GM23248 (cell line): ENCODE measurements around the gene LRP2BP. TPM values are rescaled to one million over a fixed set of nuclear protein-coding genes. Genes with fewer than 3 reads are reported as not detected.

Experiments used
- DNase-seq: peaks from one replicate; pipeline ENCODE4 v3.0.0-alpha.2; 2015
- H2AFZ ChIP-seq: fragments of 200-600 bp; sonication (generic); 2 replicates; pipeline ENCODE4 v1.6.1; 2016; ENCODE audit warnings: antibody characterized with exemption
- H3F3A ChIP-seq: fragments of 200-600 bp; sonication (generic); 2 replicates; pipeline ENCODE4 v1.6.1; 2016; ENCODE audit warnings: mild to moderate bottlenecking, antibody characterized with exemption, mixed run types; ENCODE audit not compliant: insufficient read depth
- H3K27ac ChIP-seq: fragments of 200-600 bp; sonication (generic); 2 replicates; pipeline ENCODE4 v1.5.1; 2016; ENCODE audit warnings: mild to moderate bottlenecking
- H3K27me3 ChIP-seq: fragments of 200-600 bp; sonication (generic); replicated peaks from 2 replicates; pipeline ENCODE4 v1.6.1; 2016; ENCODE audit warnings: mild to moderate bottlenecking; ENCODE audit not compliant: insufficient read depth
- H3K36me3 ChIP-seq: fragments of 200-600 bp; sonication (generic); 2 replicates; pipeline ENCODE4 v1.6.1; 2016; ENCODE audit warnings: low read depth, mild to moderate bottlenecking
- H3K4me1 ChIP-seq: fragments of 200-600 bp; sonication (generic); 2 replicates; pipeline ENCODE4 v1.6.1; 2016; ENCODE audit warnings: mild to moderate bottlenecking; ENCODE audit not compliant: insufficient read depth
- H3K4me2 ChIP-seq: fragments of 200-600 bp; sonication (generic); one replicate; pipeline ENCODE4 v1.6.1; 2016; ENCODE audit warnings: mild to moderate bottlenecking; ENCODE audit not compliant: unreplicated experiment
- H3K4me3 ChIP-seq: fragments of 200-600 bp; sonication (generic); 2 replicates; pipeline ENCODE4 v1.5.1; 2016; ENCODE audit warnings: mild to moderate bottlenecking
- H3K79me2 ChIP-seq: fragments of 200-600 bp; sonication (generic); 2 replicates; pipeline ENCODE4 v1.6.1; 2016; ENCODE audit warnings: mild to moderate bottlenecking; ENCODE audit not compliant: insufficient read depth
- H3K9ac ChIP-seq: fragments of 200-600 bp; sonication (generic); 2 replicates; pipeline ENCODE4 v1.6.1; 2016; ENCODE audit warnings: mild to moderate bottlenecking
- H3K9me2 ChIP-seq: fragments of 200-600 bp; sonication (generic); 2 replicates; pipeline ENCODE4 v1.6.1; 2016; ENCODE audit warnings: mixed run types, mild to moderate bottlenecking, moderate library complexity; ENCODE audit not compliant: insufficient read depth
- H3K9me3 ChIP-seq: fragments of 200-600 bp; sonication (generic); one replicate; pipeline ENCODE4 v1.6.1; 2017; ENCODE audit warnings: low read depth
- H4K20me1 ChIP-seq: fragments of 200-600 bp; sonication (generic); 2 replicates; pipeline ENCODE4 v1.6.0; 2016; ENCODE audit not compliant: insufficient read depth
- EZH2 ChIP-seq: fragments of 200-600 bp; sonication (generic); IDR thresholded peaks from 2 replicates; pipeline ENCODE4 v1.6.1; 2018; ENCODE audit warnings: antibody characterized with exemption, mild to moderate bottlenecking; ENCODE audit not compliant: insufficient read depth, poor library complexity, severe bottlenecking
- EZH2phosphoT487 ChIP-seq: fragments of 200-600 bp; sonication (generic); IDR thresholded peaks from 2 replicates; pipeline ENCODE4 v1.6.1; 2018; ENCODE audit warnings: antibody characterized with exemption, moderate library complexity, mild to moderate bottlenecking, low read depth; ENCODE audit not compliant: insufficient read depth
- WGBS, 2 experiments: methylation state at CpG; one replicate each; pipeline ENCODE4 v1.1.6; 2015 to 2017; ENCODE audit warnings: low lambda C conversion rate in 2 of 2, low coverage in 1 of 2; ENCODE audit errors: missing lambda C conversion rate in 2 of 2; 5-methylcytosine and 5-hydroxymethylcytosine counted together
- in situ Hi-C: fragments of 300-500 bp; cut with MboI; formaldehyde crosslinking; loops from 2 replicates; pipeline ENCODE4 v1.15.0; 2020
- polyA plus RNA-seq: library from polyadenylated mRNA; unstranded; fragments of >200 nt; fragmentation: Nextera tagmentation; extraction: Ambion mirVana; gene quantifications from 2 replicates; pipeline ENCODE4 v1.2.1, GENCODE V29; 2016
- total RNA-seq: library from RNA; depleted of rRNA; stranded (reverse); fragments of >200 nt; shearing (Covaris generic); gene quantifications from 2 replicates; pipeline ENCODE4 v1.2.3, GENCODE V29; 2014

LRP2BP gene
- total and polyA plus RNA-seq, 2 experiments from 2014 or later: 0.76 TPM; not detected in 1

GRCh38 chr4:185378264-185378663 lies 17.5 kb downstream of the LRP2BP start:
- Histone ChIP-seq H3K4me2 (no peak overlapping the region), H3K79me2 (no peaks in the 10 kb centered on the region), H4K20me1 (no peaks in the 10 kb centered on the region), H3K27me3 (no peaks in the 10 kb centered on the region), H3K4me3 (no peak overlapping the region), H3K36me3 (0 out of 2 replicates have a peak, but pooled peaks cover 12% of the 10 kb centered on the region), H2AFZ (no peak overlapping the region), H3K9ac (no peak overlapping the region), H3F3A (peaks cover 19% of the 10 kb centered on the region; the same call in 1 of the 2 replicates), H3K9me3 (no peaks in the 10 kb centered on the region), H3K9me2 (no peaks in the 10 kb centered on the region), H3K27ac (no peak overlapping the region), H3K4me1 (peaks cover 12% of the 10 kb centered on the region; the same call in 1 of the 2 replicates)
- in situ Hi-C loops: no loop called here
- TF ChIP-seq EZH2 (no peak), EZH2phosphoT487 (no peak)
- 97 to 98% methylated on average over 6 of the region's 6 CpGs for whole genome bisulfite sequencing, 2 experiments
- no peak for DNase-seq

GRCh38 chr4:185374573-185374972 lies 21.2 kb downstream of the LRP2BP start:
- Histone ChIP-seq H3K9me2 (no peaks in the 10 kb centered on the region), H3K4me1 (no peaks in the 10 kb centered on the region), H3K9me3 (no peaks in the 10 kb centered on the region), H2AFZ (no peak overlapping the region), H3F3A (no peaks in the 10 kb centered on the region), H3K9ac (no peak overlapping the region), H4K20me1 (no peaks in the 10 kb centered on the region), H3K4me3 (no peak overlapping the region), H3K27ac (no peak overlapping the region), H3K36me3 (0 out of 2 replicates have a peak, but pooled peaks cover 12% of the 10 kb centered on the region), H3K27me3 (no peaks in the 10 kb centered on the region), H3K79me2 (no peaks in the 10 kb centered on the region), H3K4me2 (no peak overlapping the region)
- in situ Hi-C loops: no loop called here
- DNase-seq: no peak
- 89 to 93% methylated on average over 6 of the region's 6 CpGs for WGBS, 2 experiments
- no peak for TF ChIP-seq EZH2

DNA sequence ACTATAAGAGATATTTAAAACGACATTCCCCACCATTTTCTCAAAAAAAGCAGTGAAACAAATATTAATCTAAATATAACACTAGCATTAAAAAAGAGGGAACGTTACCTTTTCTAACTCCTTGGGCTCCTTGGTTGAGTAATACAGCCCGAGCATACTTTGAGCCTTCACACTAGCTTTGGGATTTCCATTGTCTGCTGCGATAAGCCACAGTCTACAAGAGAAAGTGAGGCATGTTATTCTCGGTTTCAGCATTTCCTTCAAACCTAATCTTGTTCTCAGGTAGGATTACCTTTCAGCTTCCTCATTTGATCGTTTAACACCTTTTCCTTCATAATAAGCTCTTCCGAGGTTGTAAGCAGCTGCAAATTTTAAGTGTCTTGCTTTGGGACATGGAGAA lies 21.7 kb downstream of the LRP2BP start:
- H3K79me2 ChIP-seq: no peaks in the 10 kb centered on the region
- no peaks in the 10 kb centered on the region for H3K4me1 ChIP-seq
- H3K9me2 ChIP-seq: no peaks in the 10 kb centered on the region
- no peak overlapping the region for H3K4me2 ChIP-seq
- H3K9ac ChIP-seq: no peak overlapping the region
- H3K36me3 ChIP-seq: 0 out of 2 replicates have a peak, but pooled peaks cover 11% of the 10 kb centered on the region
- in situ Hi-C loops: no loop called here
- no peak for DNase-seq
- no peak overlapping the region for H3K4me3 ChIP-seq
- no peak overlapping the region for H3K27ac ChIP-seq
- TF ChIP-seq EZH2 (no peak), EZH2phosphoT487 (no peak)
- no peak overlapping the region for H2AFZ ChIP-seq
- 95 to 99% methylated on average over 7 of the region's 7 CpGs for WGBS, 2 experiments
- H3K27me3 ChIP-seq: no peaks in the 10 kb centered on the region
- no peaks in the 10 kb centered on the region for H3K9me3 ChIP-seq
- H4K20me1 ChIP-seq: no peaks in the 10 kb centered on the region
- H3F3A ChIP-seq: no peaks in the 10 kb centered on the region

DNA sequence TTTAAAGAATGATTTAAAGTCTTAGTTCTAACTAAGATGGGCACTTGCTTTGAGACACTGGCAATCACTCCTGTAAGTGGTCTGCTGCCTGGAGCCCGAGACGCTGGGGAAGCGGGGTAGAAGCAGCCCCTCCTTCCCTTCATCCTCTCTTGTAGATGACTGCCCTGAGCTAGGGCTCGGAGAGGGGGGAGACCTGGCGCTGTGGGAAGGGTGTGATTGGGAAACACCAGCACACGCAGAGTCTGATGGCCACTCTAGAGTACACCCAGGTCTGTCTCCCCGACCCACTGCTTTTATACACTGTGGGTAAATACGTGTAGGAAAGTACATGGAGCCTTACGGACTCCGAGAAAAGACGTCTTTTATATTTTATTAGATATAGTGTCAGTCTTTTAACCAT lies 24.0 kb downstream of the LRP2BP start:
- Histone ChIP-seq H3K4me3 (no peak overlapping the region), H3K79me2 (no peaks in the 10 kb centered on the region), H3F3A (no peaks in the 10 kb centered on the region), H3K9ac (no peak overlapping the region), H3K9me2 (no peaks in the 10 kb centered on the region), H3K27ac (no peak overlapping the region), H3K4me1 (no peaks in the 10 kb centered on the region), H4K20me1 (no peaks in the 10 kb centered on the region), H3K4me2 (no peak overlapping the region), H3K36me3 (0 out of 2 replicates have a peak, but pooled peaks cover 5% of the 10 kb centered on the region), H3K27me3 (no peaks in the 10 kb centered on the region), H3K9me3 (no peaks in the 10 kb centered on the region), H2AFZ (no peak overlapping the region)
- 94 to 97% methylated on average over 11 of the region's 11 CpGs for WGBS, 2 experiments
- in situ Hi-C loops: no loop called here
- no peak for DNase-seq
- no peak for TF ChIP-seq EZH2
- TF ChIP-seq EZH2phosphoT487: no peak
